Embryonic facial prominence (tissue), 1 donor: ENCODE measurements around the gene NRBP1.

Experiments used
- DNase-seq: peaks from one replicate; pipeline ENCODE4 v3.0.0-alpha.2; 2016; ENCODE audit errors: extremely low spot score

The NRBP1 gene

GRCh38 chr2:27428213-27428977 lies at the start of gene NRBP1:
NRBP1 (plus strand) TSS chr2:27428631; CDS start chr2:27433274, 4,643 bp downstream.
- peak; percentile 88 for DNase-seq

- no peak for DNase-seq
Measured at GRCh38 chr2:27378809-27379290, 49.6 kb upstream of the NRBP1 start.

- DNase-seq, result no peak
Measured at GRCh38 chr2:27379383-27379835, 49.0 kb upstream of the NRBP1 start.

GRCh38 chr2:27379836-27380625 lies 48.4 kb upstream of the NRBP1 start:
- no peak for DNase-seq

- DNase-seq, result peak; percentile 85
Measured at GRCh38 chr2:27380626-27381545, 47.5 kb upstream of the NRBP1 start, which contains the start of gene ZNF513. ZNF513 (minus strand) TSS chr2:27380734; CDS start chr2:27380526, 208 bp downstream.

GRCh38 chr2:27381577-27382181 lies 46.8 kb upstream of the NRBP1 start:
- DNase-seq, result no peak

- DNase-seq, result no peak
Measured at GRCh38 chr2:27390822-27391679, 37.4 kb upstream of the NRBP1 start.

GRCh38 chr2:27393225-27393624 lies 35.2 kb upstream of the NRBP1 start:
- DNase-seq, result no peak

GRCh38 chr2:27398962-27399361 lies 29.5 kb upstream of the NRBP1 start:
- no peak for DNase-seq

GRCh38 chr2:27400348-27401135 lies 27.9 kb upstream of the NRBP1 start:
- DNase-seq, result no peak

GRCh38 chr2:27407798-27408491 lies 20.5 kb upstream of the NRBP1 start:
- peak; percentile 51 for DNase-seq

- no peak for DNase-seq
Measured at GRCh38 chr2:27408601-27409320, 19.7 kb upstream of the NRBP1 start.

GRCh38 chr2:27409321-27410073 lies 18.9 kb upstream of the NRBP1 start, which contains the start of gene PPM1G:
PPM1G (minus strand) TSS chr2:27409591; CDS start chr2:27409422, 169 bp downstream.
- peak; percentile 80 for DNase-seq

GRCh38 chr2:27412419-27413152 lies 15.8 kb upstream of the NRBP1 start:
- no peak for DNase-seq

GRCh38 chr2:27416151-27416550 lies 12.3 kb upstream of the NRBP1 start:
- DNase-seq, result no peak

GRCh38 chr2:27420996-27421395 lies 7.4 kb upstream of the NRBP1 start:
- DNase-seq, result no peak
